GM23248 (cell line): ENCODE measurements around the gene SESTD1. TPM values are rescaled to one million over a fixed set of nuclear protein-coding genes. Genes with fewer than 3 reads are reported as not detected.
"Not testable (repeated sequence)": the region's sequence is repeated elsewhere in the genome, so short reads cannot be mapped to it uniquely, and the experiment has no call there.

Source experiments
- DNase-seq: peaks from one replicate; pipeline ENCODE4 v3.0.0-alpha.2; 2015
- H2AFZ ChIP-seq: fragments of 200-600 bp; sonication (generic); 2 replicates; pipeline ENCODE4 v1.6.1; 2016; ENCODE audit warnings: antibody characterized with exemption
- H3F3A ChIP-seq: fragments of 200-600 bp; sonication (generic); 2 replicates; pipeline ENCODE4 v1.6.1; 2016; ENCODE audit warnings: mild to moderate bottlenecking, antibody characterized with exemption, mixed run types; ENCODE audit not compliant: insufficient read depth
- H3K27ac ChIP-seq: fragments of 200-600 bp; sonication (generic); 2 replicates; pipeline ENCODE4 v1.5.1; 2016; ENCODE audit warnings: mild to moderate bottlenecking
- H3K27me3 ChIP-seq: fragments of 200-600 bp; sonication (generic); replicated peaks from 2 replicates; pipeline ENCODE4 v1.6.1; 2016; ENCODE audit warnings: mild to moderate bottlenecking; ENCODE audit not compliant: insufficient read depth
- H3K36me3 ChIP-seq: fragments of 200-600 bp; sonication (generic); 2 replicates; pipeline ENCODE4 v1.6.1; 2016; ENCODE audit warnings: low read depth, mild to moderate bottlenecking
- H3K4me1 ChIP-seq: fragments of 200-600 bp; sonication (generic); 2 replicates; pipeline ENCODE4 v1.6.1; 2016; ENCODE audit warnings: mild to moderate bottlenecking; ENCODE audit not compliant: insufficient read depth
- H3K4me2 ChIP-seq: fragments of 200-600 bp; sonication (generic); one replicate; pipeline ENCODE4 v1.6.1; 2016; ENCODE audit warnings: mild to moderate bottlenecking; ENCODE audit not compliant: unreplicated experiment
- H3K4me3 ChIP-seq: fragments of 200-600 bp; sonication (generic); 2 replicates; pipeline ENCODE4 v1.5.1; 2016; ENCODE audit warnings: mild to moderate bottlenecking
- H3K79me2 ChIP-seq: fragments of 200-600 bp; sonication (generic); 2 replicates; pipeline ENCODE4 v1.6.1; 2016; ENCODE audit warnings: mild to moderate bottlenecking; ENCODE audit not compliant: insufficient read depth
- H3K9ac ChIP-seq: fragments of 200-600 bp; sonication (generic); 2 replicates; pipeline ENCODE4 v1.6.1; 2016; ENCODE audit warnings: mild to moderate bottlenecking
- H3K9me2 ChIP-seq: fragments of 200-600 bp; sonication (generic); 2 replicates; pipeline ENCODE4 v1.6.1; 2016; ENCODE audit warnings: mixed run types, mild to moderate bottlenecking, moderate library complexity; ENCODE audit not compliant: insufficient read depth
- H3K9me3 ChIP-seq: fragments of 200-600 bp; sonication (generic); one replicate; pipeline ENCODE4 v1.6.1; 2017; ENCODE audit warnings: low read depth
- H4K20me1 ChIP-seq: fragments of 200-600 bp; sonication (generic); 2 replicates; pipeline ENCODE4 v1.6.0; 2016; ENCODE audit not compliant: insufficient read depth
- EZH2 ChIP-seq: fragments of 200-600 bp; sonication (generic); IDR thresholded peaks from 2 replicates; pipeline ENCODE4 v1.6.1; 2018; ENCODE audit warnings: antibody characterized with exemption, mild to moderate bottlenecking; ENCODE audit not compliant: insufficient read depth, poor library complexity, severe bottlenecking
- EZH2phosphoT487 ChIP-seq: fragments of 200-600 bp; sonication (generic); IDR thresholded peaks from 2 replicates; pipeline ENCODE4 v1.6.1; 2018; ENCODE audit warnings: antibody characterized with exemption, moderate library complexity, mild to moderate bottlenecking, low read depth; ENCODE audit not compliant: insufficient read depth
- WGBS, 2 experiments: methylation state at CpG; one replicate each; pipeline ENCODE4 v1.1.6; 2015 to 2017; ENCODE audit warnings: low lambda C conversion rate in 2 of 2, low coverage in 1 of 2; ENCODE audit errors: missing lambda C conversion rate in 2 of 2; 5-methylcytosine and 5-hydroxymethylcytosine counted together
- in situ Hi-C: fragments of 300-500 bp; cut with MboI; formaldehyde crosslinking; loops from 2 replicates; pipeline ENCODE4 v1.15.0; 2020
- polyA plus RNA-seq: library from polyadenylated mRNA; unstranded; fragments of >200 nt; fragmentation: Nextera tagmentation; extraction: Ambion mirVana; gene quantifications from 2 replicates; pipeline ENCODE4 v1.2.1, GENCODE V29; 2016
- total RNA-seq: library from RNA; depleted of rRNA; stranded (reverse); fragments of >200 nt; shearing (Covaris generic); gene quantifications from 2 replicates; pipeline ENCODE4 v1.2.3, GENCODE V29; 2014

SESTD1 gene
- total and polyA plus RNA-seq, 2 experiments from 2014 or later: 22.5 to 77.1 TPM

GRCh38 chr2:179211355-179211754 is 53.3 kb downstream of the SESTD1 start:
- peaks cover 100% of the 10 kb centered on the region for H3K79me2 ChIP-seq
- in situ Hi-C loops: no loop called here
- H3K9ac ChIP-seq: no peak overlapping the region
- DNase-seq: no peak
- peaks cover 5% of the 10 kb centered on the region for H3K9me3 ChIP-seq
- no peaks in the 10 kb centered on the region for H3K36me3 ChIP-seq
- no peak overlapping the region for H3K27ac ChIP-seq
- H3K27me3 ChIP-seq: no peaks in the 10 kb centered on the region
- 76 to 78% methylated on average over 4 of the region's 4 CpGs for WGBS, 2 experiments
- no peaks in the 10 kb centered on the region for H3K4me1 ChIP-seq
- no peaks in the 10 kb centered on the region for H3F3A ChIP-seq
- no peaks in the 10 kb centered on the region for H3K9me2 ChIP-seq
- H3K4me2 ChIP-seq: no peak overlapping the region
- no peak overlapping the region for H2AFZ ChIP-seq
- TF ChIP-seq EZH2phosphoT487: no peak
- TF ChIP-seq EZH2: no peak
- H3K4me3 ChIP-seq: no peak overlapping the region
- H4K20me1 ChIP-seq: peaks cover 13% of the 10 kb centered on the region

GRCh38 chr2:179208277-179208676 is 56.4 kb downstream of the SESTD1 start:
- H3K9me3 ChIP-seq, H3K9me2 ChIP-seq, H3K4me1 ChIP-seq, in situ Hi-C loops, H3K4me3 ChIP-seq, H3F3A ChIP-seq, H3K36me3 ChIP-seq, H3K27me3 ChIP-seq, H2AFZ ChIP-seq, H3K9ac ChIP-seq, DNase-seq, H3K27ac ChIP-seq, H3K4me2 ChIP-seq: not testable (repeated sequence)
- peaks cover 100% of the 10 kb centered on the region for H3K79me2 ChIP-seq
- H4K20me1 ChIP-seq: peaks cover 13% of the 10 kb centered on the region
- WGBS, 2 experiments: 95% methylated on average over 1 of the region's 1 CpG

- in situ Hi-C loops: no loop called here
- H3K27ac ChIP-seq: no peak overlapping the region
- peaks cover 4% of the 10 kb centered on the region; the same call in 1 of the 2 replicates for H3F3A ChIP-seq
- H3K4me1 ChIP-seq: no peaks in the 10 kb centered on the region
- 91% methylated on average over 5 of the region's 5 CpGs for WGBS, 2 experiments
- no peaks in the 10 kb centered on the region for H3K9me2 ChIP-seq
- no peaks in the 10 kb centered on the region for H3K36me3 ChIP-seq
- H3K4me3 ChIP-seq: no peak overlapping the region
- no peaks in the 10 kb centered on the region for H3K27me3 ChIP-seq
- H3K79me2 ChIP-seq: peaks cover 100% of the 10 kb centered on the region
- H2AFZ ChIP-seq: no peak overlapping the region
- peaks cover 13% of the 10 kb centered on the region for H4K20me1 ChIP-seq
- TF ChIP-seq EZH2phosphoT487 (no peak), EZH2 (no peak)
- H3K9ac ChIP-seq: no peak overlapping the region
- no peak overlapping the region for H3K4me2 ChIP-seq
- H3K9me3 ChIP-seq: peaks cover 5% of the 10 kb centered on the region
- DNase-seq: no peak
Measured at GRCh38 chr2:179207047-179207446, 57.6 kb downstream of the SESTD1 start.

GRCh38 chr2:179201869-179202268 is 62.8 kb downstream of the SESTD1 start:
- H4K20me1 ChIP-seq: no peaks in the 10 kb centered on the region
- WGBS, 2 experiments: 93 to 98% methylated on average over 3 of the region's 3 CpGs
- H3K4me1 ChIP-seq: no peaks in the 10 kb centered on the region
- DNase-seq: peak; percentile 13
- H3K79me2 ChIP-seq: peaks cover 83% of the 10 kb centered on the region
- H3K27ac ChIP-seq: no peak overlapping the region
- no peaks in the 10 kb centered on the region for H3K36me3 ChIP-seq
- no peak overlapping the region for H3K4me2 ChIP-seq
- no peak overlapping the region for H3K9ac ChIP-seq
- in situ Hi-C loops: no loop called here
- H3F3A ChIP-seq: peaks cover 6% of the 10 kb centered on the region; the same call in 1 of the 2 replicates
- no peak overlapping the region for H3K4me3 ChIP-seq
- no peaks in the 10 kb centered on the region for H3K27me3 ChIP-seq
- no peaks in the 10 kb centered on the region for H3K9me2 ChIP-seq
- H2AFZ ChIP-seq: no peak overlapping the region
- no peaks in the 10 kb centered on the region for H3K9me3 ChIP-seq
- TF ChIP-seq EZH2phosphoT487: no peak
- TF ChIP-seq EZH2: no peak

- H3K4me1 ChIP-seq, H3K4me3 ChIP-seq, DNase-seq, H3K9me2 ChIP-seq, H3K9ac ChIP-seq, H2AFZ ChIP-seq, H4K20me1 ChIP-seq, H3K36me3 ChIP-seq, H3K9me3 ChIP-seq, H3K27ac ChIP-seq, H3F3A ChIP-seq, H3K27me3 ChIP-seq, H3K4me2 ChIP-seq, in situ Hi-C loops: not testable (repeated sequence)
- 96 to 98% methylated on average over 23 of the region's 23 CpGs for WGBS, 2 experiments
- H3K79me2 ChIP-seq: peaks cover 90% of the 10 kb centered on the region
Measured at GRCh38 chr2:179195926-179196590, 68.6 kb downstream of the SESTD1 start.
